K562 (cell line): ENCODE results near the gene ZNF462.

ENCODE experiments used
- BCLAF1 ChIP-seq, 2 experiments: fragments of 450-650 bp in 1 of 2; IDR thresholded peaks; 2 replicates each; pipeline ENCODE4 v1.6.1; 2011 to 2017; ENCODE audit warnings: low read depth in 2 of 2, antibody characterized with exemption in 1 of 2, borderline replicate concordance in 1 of 2, low read length in 1 of 2, mild to moderate bottlenecking in 1 of 2, mixed read lengths in 1 of 2; ENCODE audit not compliant: control insufficient read depth in 1 of 2
- CTCF ChIP-seq, 3 experiments: IDR thresholded peaks in 2 of 3; conservative IDR thresholded peaks in 1 of 3; 2 replicates each; pipeline ENCODE4 v1.5.1; 2011 to 2012; ENCODE audit warnings: low read length in 3 of 3, mild to moderate bottlenecking in 3 of 3, control low read depth in 2 of 3, improper control_type of control experiment in 1 of 3, inconsistent platforms in 1 of 3, low read depth in 1 of 3, mixed read lengths in 1 of 3, moderate library complexity in 1 of 3; ENCODE audit not compliant: insufficient read depth in 2 of 3
- EP300 ChIP-seq: IDR thresholded peaks from 2 replicates; pipeline ENCODE4 v1.6.1; 2012; ENCODE audit warnings: low read length, improper control_type of control experiment
- GABPB1 ChIP-seq: sonication (generic); formaldehyde crosslinking; IDR thresholded peaks from 2 replicates; pipeline ENCODE4 v1.8.0; 2022; ENCODE audit warnings: mild to moderate bottlenecking, missing genetic modification reagents
- MXI1 ChIP-seq: IDR thresholded peaks from 2 replicates; pipeline ENCODE4 v1.6.1; 2011; ENCODE audit warnings: low read depth, mild to moderate bottlenecking, improper control_type of control experiment, low read length
- NFXL1 ChIP-seq: fragments of 450-650 bp; formaldehyde crosslinking; IDR thresholded peaks from 2 replicates; pipeline ENCODE4 v1.4.0; 2021; ENCODE audit warnings: mild to moderate bottlenecking
- POLR2AphosphoS5 ChIP-seq: IDR thresholded peaks from 2 replicates; pipeline ENCODE4 v1.6.1; 2011; ENCODE audit warnings: mild to moderate bottlenecking, low read depth, low read length, moderate library complexity; ENCODE audit not compliant: control insufficient read depth, insufficient read depth
- PRPF4 ChIP-seq: fragments of 200-400 bp; formaldehyde crosslinking; IDR thresholded peaks from one replicate; pipeline ENCODE4 v1.6.1; 2017; ENCODE audit warnings: low read length, low read depth, mild to moderate bottlenecking; ENCODE audit not compliant: insufficient read depth, poor library complexity, severe bottlenecking
- RBM22 ChIP-seq: fragments of 200-400 bp; formaldehyde crosslinking; IDR thresholded peaks from 2 replicates; pipeline ENCODE4 v1.6.1; 2018; ENCODE audit warnings: low read length, low read depth; ENCODE audit not compliant: poor library complexity, severe bottlenecking
- SAFB ChIP-seq: fragments of 200-400 bp; formaldehyde crosslinking; IDR thresholded peaks from 2 replicates; pipeline ENCODE4 v1.6.1; 2017; ENCODE audit warnings: low read depth, low read length, borderline replicate concordance
- USF2 ChIP-seq: sonication (generic); formaldehyde crosslinking; IDR thresholded peaks from 2 replicates; pipeline ENCODE4 v1.5.0; 2020; ENCODE audit warnings: missing genetic modification reagents
- ZNF707 ChIP-seq: fragments of 250-450 bp; sonication (Bioruptor Pico); conservative IDR thresholded peaks from 2 replicates; pipeline ENCODE4 v1.8.0; 2022; ENCODE audit warnings: inconsistent platforms, mild to moderate bottlenecking, moderate library complexity
- ZSCAN29 ChIP-seq: fragments of 450-650 bp; IDR thresholded peaks from 2 replicates; pipeline ENCODE4 v1.6.1; 2017

GRCh38 chr9:106880081-106880480 is 17.1 kb downstream of the ZNF462 start:
- TF ChIP-seq SAFB = no peak
- no peak for TF ChIP-seq CTCF (IDR thresholded peaks at IDR 0.05 in 2 of 3, conservative IDR thresholded peaks at IDR 0.05 in 1 of 3; ENCODE audit: insufficient read depth in 2 of 3, low read depth in 1 of 3, low read length in 3 of 3)
- TF ChIP-seq MXI1 = no peak
- TF ChIP-seq RBM22 = no peak
- no peak for TF ChIP-seq ZSCAN29
- no peak for TF ChIP-seq POLR2AphosphoS5
- TF ChIP-seq NFXL1 (CRISPR knock-in tag) = no peak
- TF ChIP-seq BCLAF1 (IDR thresholded peaks at IDR 0.05; ENCODE audit: borderline replicate concordance in 1 of 2, control insufficient read depth in 1 of 2, low read depth in 2 of 2, low read length in 1 of 2) = no peak
- TF ChIP-seq ZNF707 (CRISPR knock-in tag) = no peak
- no peak for TF ChIP-seq EP300
- no peak for TF ChIP-seq USF2 (CRISPR knock-in tag)
- no peak for TF ChIP-seq GABPB1 (CRISPR knock-in tag)
- TF ChIP-seq PRPF4 = no peak
